Measurements from ENCODE around the gene CCDC187.
"Not testable (repeated sequence)": the region's sequence is repeated elsewhere in the genome, so short reads cannot be mapped to it uniquely, and the experiment has no call there.

The CCDC187 gene

DNA sequence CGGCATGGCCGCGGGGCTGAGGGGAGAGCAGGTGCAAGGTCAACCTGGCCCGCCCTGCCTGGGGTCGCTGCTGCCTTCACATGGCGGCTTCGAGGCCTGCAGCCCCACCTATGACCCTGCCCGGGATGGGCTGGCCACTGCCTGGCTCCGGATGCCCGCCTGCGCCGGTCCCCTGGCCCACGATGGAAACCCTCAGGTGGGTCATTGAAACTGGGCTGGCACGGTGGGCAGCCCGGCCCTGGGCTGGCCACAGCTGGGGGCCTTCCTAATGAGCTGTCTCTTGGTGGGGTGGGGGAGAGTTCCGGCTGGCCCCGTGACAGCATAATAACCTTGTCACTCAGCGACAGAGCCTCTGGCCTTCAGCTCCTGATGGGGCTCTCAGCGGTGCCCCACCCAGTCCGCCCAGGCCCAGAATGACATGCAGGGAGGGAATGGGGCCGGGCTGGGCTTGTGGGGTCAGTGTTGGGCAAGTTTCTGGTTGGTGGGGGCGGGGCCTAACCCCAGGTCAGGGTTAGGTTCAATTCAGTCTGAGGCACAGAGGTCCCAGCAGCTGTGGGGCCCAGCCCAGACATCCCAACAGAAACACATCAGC, at the start of gene CCDC187:
Gene CCDC187 (minus strand): TSS at position 270 of the 592 bp plus-strand sequence. CDS start 264 bp downstream, at position 6.
- TF ChIP-seq CTCF (IDR thresholded peaks at IDR 0.05; ENCODE audit: low read depth, low read length, missing control alignments) = no peak
- H3K4me3 ChIP-seq (replicated peaks; ENCODE audit: low read depth, low read length) = no peak within 1 kb of the TSS
- no peak for DNase-seq (ENCODE audit: extremely low read depth, low read depth)

DNA sequence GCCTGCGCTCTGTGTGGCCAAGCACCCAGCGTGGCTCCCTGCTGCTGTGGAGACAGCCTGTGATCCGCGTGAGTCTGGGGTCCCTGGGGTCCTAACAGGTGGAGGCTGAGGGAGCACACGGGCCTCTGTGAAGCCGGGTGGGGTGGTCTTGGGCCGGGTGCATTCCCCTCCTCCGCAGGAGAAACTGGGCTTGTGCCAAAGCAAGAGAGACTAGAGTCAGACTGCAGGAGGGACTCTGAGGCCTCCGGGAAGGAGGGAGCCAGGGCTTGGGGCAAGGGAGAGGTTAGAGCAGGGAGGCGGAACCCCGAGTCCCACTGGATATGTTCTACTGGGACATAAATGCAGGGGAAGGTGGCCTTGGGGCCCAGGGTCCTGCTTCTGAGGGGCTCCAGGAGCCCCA, 49.2 kb upstream of the CCDC187 start:
- no peak overlapping the region for H3K4me3 ChIP-seq (replicated peaks; ENCODE audit: low read depth, low read length)
- no peak for DNase-seq (ENCODE audit: extremely low read depth, low read depth)
- no peak for TF ChIP-seq CTCF (IDR thresholded peaks at IDR 0.05; ENCODE audit: low read depth, low read length, missing control alignments)

DNA sequence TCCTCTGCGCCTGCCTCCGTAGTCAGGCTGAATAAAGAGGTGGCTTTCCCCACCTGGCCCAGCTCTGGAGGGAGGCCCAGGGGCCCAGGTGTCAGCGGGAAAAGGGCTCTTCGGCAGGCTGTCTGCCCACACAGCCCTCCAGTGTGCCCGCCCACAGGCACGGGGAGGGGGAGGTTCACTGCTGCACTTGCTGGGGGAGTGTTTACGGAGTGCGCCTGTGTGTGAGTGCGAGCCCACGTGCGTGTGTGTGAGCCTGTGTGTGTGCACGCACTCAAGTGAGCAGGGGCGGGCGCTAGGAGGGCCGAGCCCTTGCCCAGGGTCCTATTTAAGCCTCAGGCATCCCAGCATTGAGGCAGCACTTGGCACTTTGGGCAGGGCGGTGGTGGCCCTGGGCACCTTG, 48.8 kb upstream of the CCDC187 start:
- no peak for DNase-seq (ENCODE audit: extremely low read depth, low read depth)
- H3K4me3 ChIP-seq (replicated peaks; ENCODE audit: low read depth, low read length) = no peak overlapping the region
- no peak for TF ChIP-seq CTCF (IDR thresholded peaks at IDR 0.05; ENCODE audit: low read depth, low read length, missing control alignments)

- not testable (repeated sequence) for DNase-seq (ENCODE audit: extremely low read depth, low read depth); H3K4me3 ChIP-seq (replicated peaks; ENCODE audit: low read depth, low read length)
These were observed 48.0 kb upstream of the CCDC187 start for GRCh38 chr9:136351868-136352267.

DNA sequence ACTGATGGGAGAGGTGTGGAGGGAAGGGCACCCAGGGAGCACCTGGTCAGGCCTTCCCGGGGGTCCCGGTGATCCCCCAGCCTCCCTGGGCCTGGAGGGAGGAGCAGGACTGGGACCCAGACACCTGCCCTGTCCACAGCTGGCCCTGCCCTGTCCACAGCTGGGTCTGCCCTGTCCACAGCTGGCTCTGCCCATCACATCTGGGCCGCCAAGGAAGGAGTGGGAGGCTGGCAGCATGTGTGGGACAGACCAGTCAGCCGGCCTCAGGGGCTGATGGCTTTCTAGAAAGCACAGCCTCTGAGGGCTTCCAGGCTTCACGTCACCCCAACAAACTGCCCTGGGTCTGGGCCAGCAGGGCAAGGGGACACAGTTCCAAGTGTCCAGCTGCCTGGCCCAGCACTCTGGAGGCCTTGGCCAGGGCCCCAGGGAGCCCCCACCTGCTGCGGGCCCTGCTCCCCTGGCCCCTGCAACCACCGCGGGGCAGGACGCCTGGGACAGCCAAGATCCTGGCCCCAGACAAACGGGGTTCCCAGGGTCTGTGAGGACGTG, 47.4 kb upstream of the CCDC187 start:
- H3K4me3 ChIP-seq (replicated peaks; ENCODE audit: low read depth, low read length) = no peak overlapping the region
- no peak for DNase-seq (ENCODE audit: extremely low read depth, low read depth)
- TF ChIP-seq CTCF (IDR thresholded peaks at IDR 0.05; ENCODE audit: low read depth, low read length, missing control alignments) = no peak

DNA sequence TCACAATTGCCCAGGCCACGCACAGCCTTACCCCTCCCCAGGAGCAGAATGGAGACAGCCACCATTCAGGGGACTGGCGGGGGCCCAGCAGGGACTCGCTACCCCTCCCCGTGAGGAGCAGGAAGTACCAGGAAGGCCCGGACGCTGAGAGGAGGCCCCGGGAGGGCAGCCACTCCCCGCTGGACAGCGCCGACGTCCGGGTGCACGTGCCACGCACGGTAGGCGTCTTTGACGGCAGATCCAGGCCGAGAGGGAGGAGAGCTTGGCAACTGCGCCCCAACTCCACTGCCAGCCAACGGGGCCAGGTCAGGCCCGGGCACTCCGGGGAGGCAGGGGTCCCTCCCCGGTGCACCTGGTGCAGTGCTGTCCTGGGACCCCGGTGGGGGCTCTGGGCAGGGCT, 45.7 kb upstream of the CCDC187 start:
- no peak for DNase-seq (ENCODE audit: extremely low read depth, low read depth)
- no peak overlapping the region for H3K4me3 ChIP-seq (replicated peaks; ENCODE audit: low read depth, low read length)
- TF ChIP-seq CTCF (IDR thresholded peaks at IDR 0.05; ENCODE audit: low read depth, low read length, missing control alignments) = no peak

GRCh38 chr9:136348691-136349090, 44.8 kb upstream of the CCDC187 start:
- DNase-seq (ENCODE audit: extremely low read depth, low read depth) = no peak
- no peak overlapping the region for H3K4me3 ChIP-seq (replicated peaks; ENCODE audit: low read depth, low read length)
- no peak for TF ChIP-seq CTCF (IDR thresholded peaks at IDR 0.05; ENCODE audit: low read depth, low read length, missing control alignments)

Data from HFF-Myc (cell line).